LNCaP clone FGC (cell line): ENCODE results near the gene PACRG.
"Not testable (repeated sequence)": the region's sequence is repeated elsewhere in the genome, so short reads cannot be mapped to it uniquely, and the experiment has no call there.

Experiments
- DNase-seq: peaks from one replicate; pipeline ENCODE4 v3.0.0-alpha.2; 2011; ENCODE audit warnings: low read depth
- H3K4me3 ChIP-seq: 2 replicates; pipeline ENCODE4 v1.5.1; 2011; ENCODE audit warnings: mild to moderate bottlenecking, low read depth, low read length, control low read depth
- CTCF ChIP-seq: IDR thresholded peaks from 2 replicates; pipeline ENCODE4 v1.5.1; 2012; ENCODE audit warnings: mild to moderate bottlenecking; ENCODE audit not compliant: control insufficient read depth, insufficient read depth; ENCODE audit errors: extremely low read depth

Gene PACRG

GRCh38 chr6:162727322-162728182, at the start of gene PACRG, which contains the start of gene PRKN:
TSS of gene PACRG (plus strand) at chr6:162727974.
TSS of gene PRKN (minus strand) at chr6:162727766.
- TF ChIP-seq CTCF = no peak
- DNase-seq = peak; percentile 90
- peak within 1 kb of the TSS; percentile 69 for H3K4me3 ChIP-seq

GRCh38 chr6:162678896-162679295, 48.9 kb upstream of the PACRG start:
- H3K4me3 ChIP-seq, DNase-seq: not testable (repeated sequence)

GRCh38 chr6:162679681-162680080, 48.1 kb upstream of the PACRG start:
- DNase-seq = no peak
- no peak overlapping the region for H3K4me3 ChIP-seq
- no peak for TF ChIP-seq CTCF

GRCh38 chr6:162680367-162680766, 47.4 kb upstream of the PACRG start:
- no peak overlapping the region for H3K4me3 ChIP-seq
- TF ChIP-seq CTCF = no peak
- DNase-seq = no peak

GRCh38 chr6:162680871-162681270, 46.9 kb upstream of the PACRG start:
- TF ChIP-seq CTCF = no peak
- no peak overlapping the region for H3K4me3 ChIP-seq
- no peak for DNase-seq

- no peak overlapping the region for H3K4me3 ChIP-seq
- TF ChIP-seq CTCF = no peak
- no peak for DNase-seq
These were observed 46.3 kb upstream of the PACRG start for GRCh38 chr6:162681447-162681846.

- TF ChIP-seq CTCF = no peak
- no peak for DNase-seq
- no peak overlapping the region for H3K4me3 ChIP-seq
These were observed 44.6 kb upstream of the PACRG start for GRCh38 chr6:162683135-162683534.
